ENCODE results near the gene MCTP1. TPM values are rescaled to one million over a fixed set of nuclear protein-coding genes. Genes with fewer than 3 reads are reported as not detected.

Gene MCTP1
- polyA plus RNA-seq, 1 donor (not counting 4 experiments of a cell fraction or from before 2014, with no cell fraction given), result 4.9 TPM

DNA sequence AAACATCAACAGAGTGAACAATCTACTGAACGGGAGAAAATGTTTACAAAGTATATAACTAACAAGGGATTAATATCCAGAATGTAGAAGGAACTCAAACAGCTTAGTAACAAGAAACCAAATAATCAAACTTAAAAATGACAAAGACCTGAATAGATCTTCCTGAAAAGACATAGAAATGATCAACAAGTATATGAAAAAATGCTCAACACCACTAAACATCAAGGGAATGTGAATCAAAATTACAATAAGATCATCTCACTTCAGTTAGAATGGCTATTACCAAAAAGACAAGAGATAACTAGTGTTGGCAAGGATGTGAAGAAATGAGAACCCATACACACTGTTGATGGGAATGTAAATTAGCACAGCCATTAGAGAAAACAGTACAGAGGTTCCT lies 218.8 kb downstream of the MCTP1 start:
- dilution Hi-C loops (cut with MboI; ENCODE audit: extremely low pct_ligation_motif_present, low sequenced_read_pairs), result no loop called here
- no peak for FAIRE-seq
- H3K27ac ChIP-seq (ENCODE audit: control insufficient read depth, insufficient read depth, low read length), result no peak overlapping the region

DNA sequence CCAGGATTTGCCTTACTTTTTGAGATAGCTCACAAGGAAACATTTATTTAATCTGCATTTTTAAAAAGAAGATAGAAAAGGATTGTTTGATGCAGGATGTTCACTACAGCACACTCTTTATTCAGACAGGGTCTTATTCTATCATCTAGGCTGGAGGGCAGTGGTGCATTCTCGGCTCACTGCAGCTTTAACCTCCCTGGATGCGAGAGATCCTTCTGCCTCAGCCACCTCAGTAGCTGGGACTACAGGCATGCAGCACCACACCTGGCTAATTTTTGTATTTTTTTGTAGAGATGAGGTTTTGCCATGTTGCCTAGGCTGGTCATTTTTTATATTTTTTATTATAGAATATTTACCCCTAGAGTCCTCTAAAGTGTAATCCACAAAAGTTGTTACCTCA lies 221.4 kb downstream of the MCTP1 start:
- no peak overlapping the region for H3K4me2 ChIP-seq (ENCODE audit: control insufficient read depth, extremely low read depth, insufficient read depth, low read depth, low read length)
- DNase-seq (ENCODE audit: low read depth, low spot score), result no peak
- no peaks in the 10 kb centered on the region for H3K4me1 ChIP-seq (ENCODE audit: control insufficient read depth, extremely low read depth, insufficient read depth, low read length)
- no peak for TF ChIP-seq CTCF (optimal IDR thresholded peaks at IDR 0.05 in 1 of 3, IDR thresholded peaks at IDR 0.05 in 1 of 3, conservative IDR thresholded peaks at IDR 0.05 in 1 of 3; ENCODE audit: extremely low read depth in 1 of 3, insufficient read depth in 2 of 3, low read length in 3 of 3)
- TF ChIP-seq EZH2 (IDR thresholded peaks at IDR 0.05; ENCODE audit: low read length), result no peak
- FAIRE-seq, result no peak
- no peak overlapping the region for H3K4me3 ChIP-seq (ENCODE audit: control insufficient read depth in 2 of 3, extremely low read depth in 1 of 3, insufficient read depth in 2 of 3, low read depth in 1 of 3, low read length in 3 of 3)
- dilution Hi-C loops (cut with MboI; ENCODE audit: extremely low pct_ligation_motif_present, low sequenced_read_pairs), result no loop called here
- H3K79me2 ChIP-seq (ENCODE audit: control insufficient read depth, insufficient read depth, low read length), result no peaks in the 10 kb centered on the region
- no peaks in the 10 kb centered on the region for H4K20me1 ChIP-seq (ENCODE audit: control insufficient read depth, extremely low read depth, insufficient read depth, low read length)
- no peaks in the 10 kb centered on the region for H3K27me3 ChIP-seq (ENCODE audit: control insufficient read depth, extremely low read depth, insufficient read depth, low read length)
- H3K9me1 ChIP-seq (ENCODE audit: control insufficient read depth, extremely low read depth, insufficient read depth, low read length), result no peaks in the 10 kb centered on the region
- no peak overlapping the region for H3K27ac ChIP-seq (ENCODE audit: control insufficient read depth, insufficient read depth, low read length)
- no peaks in the 10 kb centered on the region for H3K36me3 ChIP-seq (ENCODE audit: control insufficient read depth in 2 of 2, extremely low read depth in 1 of 2, insufficient read depth in 2 of 2, low read length in 2 of 2)
- H3K9ac ChIP-seq (ENCODE audit: control insufficient read depth, extremely low read depth, insufficient read depth, low read length), result no peak overlapping the region
- no peaks in the 10 kb centered on the region for H3K9me3 ChIP-seq (ENCODE audit: control insufficient read depth, low read depth, low read length)
- no peak overlapping the region for H2AFZ ChIP-seq (ENCODE audit: control insufficient read depth, low read length)

More for the DNA sequence above, 218.8 kb downstream of the MCTP1 start:
- DNase-seq (ENCODE audit: low read depth, low spot score), result no peak
- H3K4me2 ChIP-seq (ENCODE audit: control insufficient read depth, extremely low read depth, insufficient read depth, low read depth, low read length), result no peak overlapping the region
- H3K36me3 ChIP-seq (ENCODE audit: control insufficient read depth in 2 of 2, extremely low read depth in 1 of 2, insufficient read depth in 2 of 2, low read length in 2 of 2), result no peaks in the 10 kb centered on the region
- H4K20me1 ChIP-seq (ENCODE audit: control insufficient read depth, extremely low read depth, insufficient read depth, low read length), result no peaks in the 10 kb centered on the region
- no peaks in the 10 kb centered on the region for H3K9me3 ChIP-seq (ENCODE audit: control insufficient read depth, low read depth, low read length)
- TF ChIP-seq CTCF (optimal IDR thresholded peaks at IDR 0.05 in 1 of 3, IDR thresholded peaks at IDR 0.05 in 1 of 3, conservative IDR thresholded peaks at IDR 0.05 in 1 of 3; ENCODE audit: extremely low read depth in 1 of 3, insufficient read depth in 2 of 3, low read length in 3 of 3), result no peak
- no peak for TF ChIP-seq EZH2 (IDR thresholded peaks at IDR 0.05; ENCODE audit: low read length)
- H3K4me3 ChIP-seq (ENCODE audit: control insufficient read depth in 2 of 3, extremely low read depth in 1 of 3, insufficient read depth in 2 of 3, low read depth in 1 of 3, low read length in 3 of 3), result no peak overlapping the region
- no peak overlapping the region for H3K9ac ChIP-seq (ENCODE audit: control insufficient read depth, extremely low read depth, insufficient read depth, low read length)
- no peaks in the 10 kb centered on the region for H3K4me1 ChIP-seq (ENCODE audit: control insufficient read depth, extremely low read depth, insufficient read depth, low read length)
- no peaks in the 10 kb centered on the region for H3K9me1 ChIP-seq (ENCODE audit: control insufficient read depth, extremely low read depth, insufficient read depth, low read length)
- no peaks in the 10 kb centered on the region for H3K27me3 ChIP-seq (ENCODE audit: control insufficient read depth, extremely low read depth, insufficient read depth, low read length)
- no peaks in the 10 kb centered on the region for H3K79me2 ChIP-seq (ENCODE audit: control insufficient read depth, insufficient read depth, low read length)
- no peak overlapping the region for H2AFZ ChIP-seq (ENCODE audit: control insufficient read depth, low read length)
